IPS-11a (cell line): Measurements from ENCODE around the gene RAB3GAP1.
"Not testable (repeated sequence)": the region's sequence is repeated elsewhere in the genome, so short reads cannot be mapped to it uniquely, and the experiment has no call there.

Experiments used
- H3K4me3 ChIP-seq: one replicate; pipeline ENCODE4 v1.5.1; 2013; ENCODE audit warnings: low read depth, low read length, control low read depth

Gene RAB3GAP1

DNA sequence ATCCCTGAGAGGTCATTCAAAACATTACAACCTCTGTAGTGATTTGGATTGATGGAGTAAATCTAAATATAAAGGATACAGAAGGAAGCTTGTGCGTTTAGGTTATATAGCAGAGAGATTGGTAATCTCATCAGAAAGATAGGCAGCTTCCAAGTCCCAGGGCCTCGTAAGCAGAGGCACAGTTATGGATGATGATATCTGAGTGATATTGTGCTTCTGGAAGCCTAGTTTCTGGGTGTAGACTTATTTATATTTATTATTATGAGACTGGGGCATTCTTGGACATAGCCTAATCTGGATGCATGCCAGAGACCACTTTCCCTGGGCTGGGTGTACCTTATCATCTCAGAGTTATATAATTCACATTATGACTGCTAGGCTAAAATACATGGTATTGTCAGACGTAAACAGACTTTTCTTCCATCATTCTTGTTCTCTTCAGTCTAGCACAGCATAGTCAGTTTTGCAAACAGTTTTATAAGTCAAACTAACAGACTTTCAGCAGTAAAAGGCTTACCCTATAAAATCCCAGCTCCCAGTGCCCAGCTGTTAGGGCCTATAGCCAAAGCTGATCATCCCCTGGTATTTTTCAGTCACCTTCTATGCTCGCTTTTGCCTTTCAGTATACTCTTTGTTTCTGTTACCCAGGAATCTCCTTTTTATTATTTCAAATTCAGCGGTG is 47.9 kb downstream of the RAB3GAP1 start:
- no peak overlapping the region for H3K4me3 ChIP-seq

DNA sequence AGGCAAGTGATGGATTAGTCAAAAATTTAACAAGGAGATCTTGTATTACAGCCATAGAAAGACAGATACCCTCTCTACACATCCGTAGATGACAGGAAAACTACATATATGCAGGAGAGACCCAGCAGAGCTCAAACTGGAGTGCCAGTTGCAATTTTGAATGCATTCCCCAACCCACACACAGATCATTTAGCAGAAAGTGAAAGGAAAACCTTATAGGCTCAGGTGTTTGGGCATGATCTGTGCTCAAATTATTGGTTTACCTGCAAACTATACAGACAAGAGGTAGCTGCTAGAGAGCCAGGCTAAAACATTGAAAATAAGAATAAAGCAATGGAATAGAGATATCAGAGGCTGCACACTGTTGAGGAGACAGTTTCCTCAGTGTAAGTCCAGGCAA is 51.8 kb downstream of the RAB3GAP1 start:
- H3K4me3 ChIP-seq = no peak overlapping the region

DNA sequence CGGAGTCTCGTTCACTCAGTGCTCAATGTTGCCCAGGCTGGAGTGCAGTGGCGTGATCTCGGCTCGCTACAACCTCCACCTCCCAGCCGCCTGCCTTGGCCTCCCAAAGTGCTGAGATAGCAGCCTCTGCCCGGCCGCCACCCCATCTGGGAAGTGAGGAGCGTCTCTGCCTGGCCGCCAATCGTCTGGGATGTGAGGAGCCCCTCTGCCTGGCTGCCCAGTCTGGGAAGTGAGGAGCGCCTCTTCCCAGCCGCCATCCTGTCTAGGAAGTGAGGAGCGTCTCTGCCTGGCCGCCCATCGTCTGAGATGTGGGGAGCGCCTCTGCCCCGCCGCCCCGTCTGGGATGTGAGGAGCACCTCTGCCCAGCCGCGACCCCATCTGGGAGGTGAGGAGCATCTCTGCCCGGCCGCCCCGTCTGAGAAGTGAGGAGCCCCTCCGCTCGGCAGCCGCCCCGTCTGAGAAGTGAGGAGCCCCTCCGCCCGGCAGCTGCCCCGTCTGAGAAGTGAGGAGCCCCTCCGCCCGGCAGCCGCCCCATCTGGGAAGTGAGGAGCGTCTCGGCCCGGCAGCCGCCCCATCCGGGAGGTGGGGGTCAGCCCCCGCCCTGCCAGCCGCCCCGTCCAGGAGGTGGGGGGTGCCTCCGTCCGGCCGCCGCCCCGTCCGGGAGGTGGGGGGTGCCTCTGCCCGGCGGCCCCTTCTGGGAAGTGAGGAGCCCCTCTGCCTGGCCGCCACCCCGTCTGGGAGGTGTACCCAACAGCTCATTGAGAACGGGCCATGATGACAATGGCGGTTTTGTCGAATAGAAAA is 53.6 kb downstream of the RAB3GAP1 start:
- H3K4me3 ChIP-seq = not testable (repeated sequence)

DNA sequence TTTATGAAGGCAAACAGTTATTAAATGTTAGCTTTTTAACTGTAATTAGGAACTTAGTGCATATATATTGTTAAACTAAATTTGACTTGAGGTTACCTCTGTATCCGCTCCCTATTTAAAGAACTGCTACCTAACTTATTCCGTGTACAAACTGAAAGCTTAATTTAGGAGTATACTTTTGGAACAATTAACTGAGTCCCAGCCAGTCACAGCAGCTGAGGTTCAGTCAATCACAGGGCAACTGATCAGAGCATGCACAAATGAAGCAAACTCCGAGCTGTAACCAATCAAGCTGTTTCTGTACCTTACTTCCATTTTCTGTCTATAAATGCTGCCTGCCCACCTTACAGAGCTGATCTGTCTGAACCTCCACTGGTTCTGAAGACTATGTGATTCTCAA is 61.2 kb downstream of the RAB3GAP1 start:
- no peak overlapping the region for H3K4me3 ChIP-seq

DNA sequence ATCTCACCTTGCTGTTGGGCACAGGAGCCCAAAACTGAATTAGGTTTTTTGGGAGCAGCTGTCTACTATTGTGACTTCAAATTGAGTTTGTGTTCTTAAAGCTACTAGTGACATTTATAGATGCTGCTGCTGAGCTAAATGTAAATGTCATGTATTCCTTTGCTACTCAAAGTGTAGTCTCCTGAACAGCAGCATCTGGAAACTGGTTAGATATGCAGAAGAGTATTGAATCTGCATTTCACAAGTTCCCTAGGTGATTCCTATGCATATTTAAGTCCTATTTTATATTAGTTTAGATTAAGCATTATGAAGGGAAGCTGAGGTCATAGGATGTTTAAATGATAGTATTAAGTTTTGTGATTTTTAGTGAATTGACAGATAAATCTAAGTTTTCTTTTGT is 67.5 kb downstream of the RAB3GAP1 start:
- no peak overlapping the region for H3K4me3 ChIP-seq

DNA sequence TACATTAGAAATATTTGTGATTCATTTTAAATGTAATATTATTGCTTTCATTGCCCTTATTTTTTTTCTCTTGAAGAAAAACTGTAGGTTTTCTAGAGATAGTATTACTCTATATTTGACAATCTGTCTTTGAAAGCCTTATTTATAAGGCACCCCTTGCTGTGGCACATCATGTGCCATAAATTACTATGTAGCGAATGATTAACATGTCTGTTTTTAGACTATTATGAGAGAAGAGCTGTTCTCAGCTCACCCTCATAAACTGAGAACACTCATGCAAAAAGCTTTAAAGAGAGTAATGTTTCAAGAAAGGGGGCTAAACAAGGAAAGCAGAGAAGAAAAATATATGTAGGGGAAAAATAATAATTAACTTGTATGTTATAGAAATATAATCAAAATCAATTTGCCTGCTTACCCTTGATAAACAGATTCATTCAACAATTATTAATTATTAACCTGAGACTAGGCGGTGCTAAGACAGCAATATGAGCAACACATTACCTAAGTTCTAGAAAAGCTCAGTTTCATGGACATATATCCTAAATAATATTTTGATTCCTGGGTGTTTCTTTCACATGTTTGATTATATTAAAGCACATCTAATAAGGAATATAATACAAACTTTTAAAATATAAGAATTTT is 69.0 kb downstream of the RAB3GAP1 start:
- H3K4me3 ChIP-seq = no peak overlapping the region

DNA sequence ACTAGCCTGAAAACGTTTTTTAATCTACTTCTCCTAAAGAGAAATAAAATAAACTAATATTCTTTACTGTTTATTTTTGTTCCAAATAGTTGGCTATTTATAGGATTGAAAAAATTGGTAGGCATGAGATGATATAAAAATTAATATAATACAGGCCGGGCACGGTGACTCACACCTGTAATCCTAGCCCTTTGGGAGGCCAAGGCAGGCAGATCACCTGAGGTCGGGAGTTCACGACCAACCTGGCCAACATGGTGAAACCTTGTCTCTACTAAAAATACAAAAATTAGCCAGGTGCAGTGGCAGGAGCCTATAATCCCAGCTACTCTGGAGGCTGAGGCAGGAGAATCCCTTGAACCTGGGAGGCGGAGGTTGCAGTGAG is 69.6 kb downstream of the RAB3GAP1 start:
- H3K4me3 ChIP-seq = not testable (repeated sequence)

DNA sequence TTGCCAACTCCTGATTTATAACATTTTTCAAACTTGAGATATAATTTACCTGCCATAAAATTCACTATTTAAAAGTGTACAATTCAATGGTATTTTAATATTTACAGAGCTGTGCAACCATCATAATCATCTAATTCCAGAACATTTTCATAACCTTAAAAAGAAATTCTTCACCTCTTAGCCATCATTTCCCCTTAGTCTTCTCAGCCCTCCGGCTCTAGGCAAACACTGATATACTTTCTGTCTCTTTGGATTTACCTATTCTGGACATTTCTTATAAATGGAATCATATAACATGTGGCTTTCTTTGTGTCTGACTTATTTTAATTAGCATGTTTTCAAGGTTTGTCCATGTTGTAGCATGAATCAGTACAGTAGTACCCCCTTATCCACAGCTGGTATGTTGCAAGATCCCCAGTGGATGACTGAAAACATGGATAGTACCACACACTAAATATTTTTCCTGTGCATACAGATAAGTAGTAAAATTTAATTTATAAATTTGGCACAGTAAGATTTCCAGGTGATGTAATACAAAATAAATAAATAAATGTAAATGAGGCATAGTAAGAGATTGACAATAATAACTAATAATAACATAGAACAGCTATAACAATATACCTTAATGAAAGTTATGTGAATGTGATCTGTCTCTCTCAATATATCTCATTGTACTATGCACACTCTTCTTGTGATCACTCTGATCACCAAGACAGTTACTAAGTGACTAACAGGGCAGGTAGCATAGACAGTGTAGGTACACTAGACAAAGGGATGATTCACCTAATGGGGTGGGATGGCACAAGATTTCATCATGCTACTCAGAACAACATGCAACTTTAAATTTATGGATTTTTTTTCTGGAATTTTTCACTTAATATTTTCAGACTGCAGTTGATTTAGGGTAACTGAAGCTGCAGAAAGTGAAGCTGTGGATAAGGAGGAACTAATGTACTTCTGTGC is 73.1 kb downstream of the RAB3GAP1 start:
- no peak overlapping the region for H3K4me3 ChIP-seq

DNA sequence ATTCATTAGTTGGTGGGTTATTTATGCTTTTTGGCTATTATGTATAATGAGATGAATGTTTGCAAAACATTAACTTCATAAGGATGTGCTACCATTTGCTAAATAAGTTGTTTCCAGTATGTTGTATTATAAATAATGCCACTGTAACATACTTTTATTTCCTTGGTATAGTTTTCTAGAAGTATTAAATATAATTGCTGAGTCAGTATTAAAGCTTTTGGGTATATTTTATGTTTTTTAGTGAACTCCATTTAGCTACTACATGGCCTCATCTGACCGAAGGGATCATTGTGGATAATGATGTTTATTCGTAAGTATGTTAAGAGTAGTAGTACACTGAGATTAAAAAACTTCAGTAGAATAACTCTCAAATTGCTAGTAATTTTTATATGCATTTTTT is 73.8 kb downstream of the RAB3GAP1 start:
- H3K4me3 ChIP-seq = no peak overlapping the region

DNA sequence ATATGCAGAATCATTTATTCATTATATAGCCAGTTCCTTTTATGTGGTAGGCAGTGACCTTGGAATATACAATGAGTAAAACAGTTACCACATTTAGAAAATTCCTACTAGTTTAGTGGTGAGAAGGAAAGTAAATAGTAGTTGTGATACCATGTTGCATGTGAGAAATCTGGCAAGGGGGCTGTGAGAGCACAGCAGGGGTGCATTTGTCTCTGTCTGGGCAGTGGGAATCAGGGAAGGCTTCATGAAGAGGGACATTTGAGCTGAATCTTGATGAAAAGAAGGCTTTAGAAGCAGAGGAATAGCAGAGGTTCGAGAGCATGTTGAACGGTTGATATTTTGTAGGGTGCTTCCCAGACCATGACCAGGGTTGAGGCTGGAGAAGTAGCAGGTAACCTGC is 78.7 kb downstream of the RAB3GAP1 start:
- no peak overlapping the region for H3K4me3 ChIP-seq

DNA sequence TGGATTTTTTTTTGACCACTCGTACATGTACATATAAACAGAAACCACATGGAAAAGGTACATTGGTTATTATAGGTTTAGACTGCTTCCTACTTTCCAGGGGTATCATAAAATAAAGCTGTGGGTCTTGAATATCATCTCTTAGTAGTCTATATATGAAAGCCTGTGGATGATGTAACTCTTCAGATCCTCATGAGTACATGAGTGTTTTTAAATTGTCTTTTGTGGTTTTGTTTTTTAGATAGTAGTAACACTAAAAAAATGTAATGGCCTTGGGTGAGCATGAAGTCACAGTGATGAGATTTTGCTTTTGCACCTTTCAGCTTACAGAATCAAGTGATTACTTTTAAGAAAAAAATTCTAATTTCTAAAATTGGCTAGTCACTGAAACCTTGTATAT is 80.2 kb downstream of the RAB3GAP1 start:
- H3K4me3 ChIP-seq = no peak overlapping the region

DNA sequence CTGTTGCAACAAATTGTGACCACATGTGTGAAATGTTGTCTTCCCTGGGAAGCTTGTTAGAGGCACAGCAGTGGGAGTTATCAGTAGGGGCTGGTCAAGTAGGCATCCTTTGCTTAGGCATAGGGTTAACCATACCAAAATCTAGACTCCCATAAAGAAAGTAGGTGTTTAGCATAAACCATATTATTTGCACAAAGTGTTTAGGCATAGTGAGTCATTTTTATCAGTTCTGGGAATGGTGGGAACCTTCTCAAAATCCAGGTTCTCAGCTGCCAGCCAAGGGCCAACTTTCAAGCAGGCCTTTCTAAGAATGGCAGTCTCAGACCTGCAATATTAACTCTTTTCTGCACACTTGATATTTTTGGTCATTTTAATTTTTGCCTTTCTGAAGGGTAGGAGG is 88.5 kb downstream of the RAB3GAP1 start:
- no peak overlapping the region for H3K4me3 ChIP-seq

DNA sequence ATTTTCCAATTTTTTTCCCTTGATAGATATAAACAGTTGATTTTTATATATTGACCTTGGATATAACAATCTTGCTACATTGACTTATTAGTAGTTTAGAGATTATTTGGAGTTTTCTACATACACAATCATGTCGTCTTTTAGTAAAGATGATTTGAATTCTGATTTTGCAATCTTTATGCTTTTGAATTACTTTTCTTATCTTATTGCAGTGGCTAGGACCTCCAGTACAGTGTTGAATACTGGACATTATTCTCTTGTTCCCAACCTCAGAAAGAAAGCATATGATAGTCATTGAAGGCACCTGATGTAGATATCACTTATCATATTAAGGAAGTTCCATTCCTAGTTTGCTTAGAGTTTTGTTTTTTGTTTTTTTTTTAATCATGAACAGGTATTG is 90.2 kb downstream of the RAB3GAP1 start:
- H3K4me3 ChIP-seq = no peak overlapping the region

DNA sequence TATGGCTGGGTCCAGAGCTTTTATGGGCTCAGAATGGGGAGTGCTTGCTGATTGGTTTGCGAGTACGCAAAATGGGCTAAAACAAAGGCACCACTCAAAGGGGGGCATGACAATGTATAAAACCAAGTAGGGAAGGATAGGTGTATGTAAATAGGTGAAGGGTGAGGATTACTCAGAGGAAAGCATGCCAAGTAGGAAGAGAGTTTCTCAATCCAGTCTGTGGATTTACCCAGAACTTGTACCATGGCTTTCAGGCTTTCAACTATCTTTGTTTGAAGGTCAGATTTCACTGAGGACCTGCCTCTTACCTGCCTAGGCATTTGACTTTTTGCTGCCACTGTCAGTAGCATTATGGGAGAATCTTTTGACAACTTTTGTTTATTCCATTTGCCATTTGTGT is 92.3 kb downstream of the RAB3GAP1 start:
- H3K4me3 ChIP-seq = no peak overlapping the region

DNA sequence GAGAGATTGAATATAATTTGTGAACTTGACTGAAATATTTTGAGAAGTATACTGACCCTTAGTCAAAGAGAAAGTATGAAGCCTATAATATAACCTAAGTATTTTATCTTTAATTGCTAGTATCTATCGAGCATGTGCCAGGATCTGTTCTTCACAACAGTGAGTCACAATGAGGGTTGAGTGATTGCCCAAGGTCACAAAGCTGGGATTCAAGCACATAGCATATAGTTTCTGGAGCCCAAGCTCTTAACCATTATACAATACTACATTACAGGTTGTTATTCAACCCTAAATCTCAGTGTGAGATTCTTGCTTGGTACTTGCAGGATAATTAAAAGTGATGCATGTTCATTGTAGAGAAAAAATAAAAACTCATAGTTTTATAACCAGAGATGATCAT is 97.2 kb downstream of the RAB3GAP1 start:
- H3K4me3 ChIP-seq = no peak overlapping the region

DNA sequence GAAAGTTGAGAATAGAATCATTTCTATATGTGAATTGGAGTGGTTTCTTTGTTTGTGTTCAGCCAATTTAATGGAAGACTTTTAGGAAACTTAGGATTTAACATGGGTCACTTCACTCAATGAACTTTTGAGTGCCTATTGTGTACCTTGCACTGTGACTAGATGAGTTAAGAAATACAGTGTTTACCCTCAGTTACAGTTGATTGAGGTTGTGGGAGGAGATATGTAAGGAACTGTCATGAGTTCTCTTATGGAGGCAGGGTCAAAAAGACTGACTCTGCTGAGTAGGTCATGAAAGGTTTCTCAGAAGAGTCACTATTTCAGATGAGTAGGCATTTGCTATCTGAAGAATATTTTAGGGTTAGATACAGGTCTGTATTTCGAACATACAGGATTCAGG is 98.6 kb downstream of the RAB3GAP1 start:
- H3K4me3 ChIP-seq = no peak overlapping the region

DNA sequence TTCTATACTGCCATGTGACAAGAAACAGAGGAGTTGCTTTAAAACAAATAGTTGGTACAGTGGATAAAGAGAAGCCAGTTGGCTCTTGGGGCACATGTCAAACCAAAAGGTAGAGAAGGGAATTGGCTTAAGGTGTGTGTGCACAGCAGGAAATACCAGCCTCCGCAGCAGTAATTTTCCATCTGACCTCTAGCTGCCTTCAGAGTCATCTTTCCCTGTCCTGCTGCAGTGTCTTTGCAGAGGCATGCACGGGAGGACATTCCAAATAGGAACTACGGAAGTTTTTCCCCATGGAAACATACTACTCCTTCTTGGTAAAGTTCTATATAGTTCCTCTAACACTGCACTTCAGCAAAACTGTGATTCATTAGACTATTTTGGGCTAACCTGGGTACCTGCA is 99.5 kb downstream of the RAB3GAP1 start:
- no peak overlapping the region for H3K4me3 ChIP-seq

DNA sequence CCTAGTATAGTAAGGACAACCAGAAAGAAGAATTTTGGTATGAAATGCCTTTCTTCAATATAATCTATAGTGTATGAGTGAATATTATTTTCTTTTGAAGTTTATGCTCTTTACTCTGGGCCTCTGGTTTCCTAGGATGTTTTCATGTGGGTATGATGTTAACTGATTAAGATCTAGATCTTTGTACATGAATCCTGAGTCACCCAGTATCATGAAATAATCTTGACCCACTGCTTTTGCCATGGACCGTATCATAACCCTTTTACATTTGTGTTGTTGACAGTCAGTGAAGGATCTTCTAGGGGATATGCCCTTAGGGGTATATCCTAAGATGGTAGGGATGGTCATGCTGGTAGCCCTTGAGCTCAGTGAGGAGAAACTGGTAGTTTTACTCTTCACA is 100.3 kb downstream of the RAB3GAP1 start:
- no peak overlapping the region for H3K4me3 ChIP-seq

DNA sequence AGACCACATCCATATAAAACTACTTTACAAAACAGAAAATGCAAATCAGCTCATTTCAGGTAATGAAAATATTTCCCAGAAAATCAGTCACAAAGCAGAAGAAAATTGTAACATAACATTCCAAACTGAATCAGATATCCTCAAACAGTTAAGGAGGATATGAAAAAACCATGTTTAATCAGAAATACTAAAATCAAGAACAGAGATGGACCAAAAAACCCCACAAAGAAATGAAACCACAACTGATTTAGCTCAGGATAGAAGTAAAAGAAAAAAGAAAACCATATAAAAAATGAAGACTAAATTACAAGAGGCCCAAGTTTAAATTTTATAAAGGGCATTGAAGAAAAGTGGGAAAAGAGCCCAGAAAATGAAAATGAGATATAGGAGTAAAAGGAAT is 102.9 kb downstream of the RAB3GAP1 start:
- no peak overlapping the region for H3K4me3 ChIP-seq

DNA sequence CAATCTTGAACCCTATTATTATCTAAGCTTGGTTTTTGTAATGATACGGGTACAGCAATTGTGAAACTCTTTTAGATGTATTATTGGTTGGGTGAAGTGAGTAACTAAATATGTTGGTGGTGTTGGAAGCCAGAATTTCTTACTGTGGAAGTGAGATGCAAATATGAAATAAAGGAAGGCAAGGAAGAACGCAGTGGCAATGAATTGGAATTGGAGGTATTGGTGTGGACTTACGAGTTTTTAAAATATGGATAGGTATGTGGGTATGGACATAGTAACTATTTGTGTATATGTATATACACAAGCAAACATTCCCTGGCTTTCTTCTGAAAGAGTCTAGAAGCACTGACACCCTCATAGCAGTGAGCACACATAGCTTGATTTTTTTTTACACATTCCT is 105.8 kb downstream of the RAB3GAP1 start:
- no peak overlapping the region for H3K4me3 ChIP-seq

DNA sequence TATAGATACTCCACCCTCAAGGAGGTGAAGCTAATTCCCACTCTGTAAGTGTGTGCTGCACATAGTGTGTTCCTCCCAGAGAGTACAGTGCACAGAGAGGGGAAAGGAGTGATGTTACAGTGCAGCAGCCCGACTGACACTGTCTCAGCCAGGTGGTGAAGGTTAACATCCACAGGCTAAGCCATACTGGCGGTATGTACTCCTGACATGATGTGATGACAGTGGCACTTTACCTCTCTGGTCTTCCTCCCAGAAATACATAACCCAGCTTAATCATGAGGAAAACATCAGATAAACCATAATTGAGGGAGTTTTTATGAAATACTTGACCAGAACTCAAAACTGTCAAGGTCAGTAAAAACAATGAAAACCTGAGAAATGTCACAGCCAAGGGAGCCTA is 107.1 kb downstream of the RAB3GAP1 start:
- no peak overlapping the region for H3K4me3 ChIP-seq
